ENCODE data around the gene SLC39A13.

DNA sequence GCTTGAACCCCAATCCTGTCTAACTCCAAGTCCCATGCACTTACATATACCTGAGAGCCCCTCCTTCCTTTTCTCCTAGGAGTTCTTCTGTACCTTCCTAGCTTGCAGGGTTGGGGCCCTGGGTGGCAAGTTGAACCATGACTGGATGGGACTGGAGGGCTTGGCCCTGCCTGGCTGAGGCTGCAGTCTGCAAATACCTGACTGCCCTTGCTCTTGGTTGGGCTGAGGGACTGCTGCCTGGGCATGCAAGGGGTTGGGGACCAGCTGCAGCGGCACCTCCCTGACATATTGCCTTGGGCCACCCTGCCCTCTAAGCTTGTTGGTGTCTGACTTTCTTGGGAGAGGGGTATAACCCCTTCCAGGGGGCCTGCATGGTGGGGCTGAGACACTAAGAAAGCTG is 9.8 kb upstream of the SLC39A13 start:
- TF ChIP-seq, protein P1, sequence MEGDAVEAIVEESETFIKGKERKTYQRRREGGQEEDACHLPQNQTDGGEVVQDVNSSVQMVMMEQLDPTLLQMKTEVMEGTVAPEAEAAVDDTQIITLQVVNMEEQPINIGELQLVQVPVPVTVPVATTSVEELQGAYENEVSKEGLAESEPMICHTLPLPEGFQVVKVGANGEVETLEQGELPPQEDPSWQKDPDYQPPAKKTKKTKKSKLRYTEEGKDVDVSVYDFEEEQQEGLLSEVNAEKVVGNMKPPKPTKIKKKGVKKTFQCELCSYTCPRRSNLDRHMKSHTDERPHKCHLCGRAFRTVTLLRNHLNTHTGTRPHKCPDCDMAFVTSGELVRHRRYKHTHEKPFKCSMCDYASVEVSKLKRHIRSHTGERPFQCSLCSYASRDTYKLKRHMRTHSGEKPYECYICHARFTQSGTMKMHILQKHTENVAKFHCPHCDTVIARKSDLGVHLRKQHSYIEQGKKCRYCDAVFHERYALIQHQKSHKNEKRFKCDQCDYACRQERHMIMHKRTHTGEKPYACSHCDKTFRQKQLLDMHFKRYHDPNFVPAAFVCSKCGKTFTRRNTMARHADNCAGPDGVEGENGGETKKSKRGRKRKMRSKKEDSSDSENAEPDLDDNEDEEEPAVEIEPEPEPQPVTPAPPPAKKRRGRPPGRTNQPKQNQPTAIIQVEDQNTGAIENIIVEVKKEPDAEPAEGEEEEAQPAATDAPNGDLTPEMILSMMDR (IDR thresholded peaks at IDR 0.05; ENCODE audit: insufficient read depth, low read length), result no peak
- TF ChIP-seq, protein P2, sequence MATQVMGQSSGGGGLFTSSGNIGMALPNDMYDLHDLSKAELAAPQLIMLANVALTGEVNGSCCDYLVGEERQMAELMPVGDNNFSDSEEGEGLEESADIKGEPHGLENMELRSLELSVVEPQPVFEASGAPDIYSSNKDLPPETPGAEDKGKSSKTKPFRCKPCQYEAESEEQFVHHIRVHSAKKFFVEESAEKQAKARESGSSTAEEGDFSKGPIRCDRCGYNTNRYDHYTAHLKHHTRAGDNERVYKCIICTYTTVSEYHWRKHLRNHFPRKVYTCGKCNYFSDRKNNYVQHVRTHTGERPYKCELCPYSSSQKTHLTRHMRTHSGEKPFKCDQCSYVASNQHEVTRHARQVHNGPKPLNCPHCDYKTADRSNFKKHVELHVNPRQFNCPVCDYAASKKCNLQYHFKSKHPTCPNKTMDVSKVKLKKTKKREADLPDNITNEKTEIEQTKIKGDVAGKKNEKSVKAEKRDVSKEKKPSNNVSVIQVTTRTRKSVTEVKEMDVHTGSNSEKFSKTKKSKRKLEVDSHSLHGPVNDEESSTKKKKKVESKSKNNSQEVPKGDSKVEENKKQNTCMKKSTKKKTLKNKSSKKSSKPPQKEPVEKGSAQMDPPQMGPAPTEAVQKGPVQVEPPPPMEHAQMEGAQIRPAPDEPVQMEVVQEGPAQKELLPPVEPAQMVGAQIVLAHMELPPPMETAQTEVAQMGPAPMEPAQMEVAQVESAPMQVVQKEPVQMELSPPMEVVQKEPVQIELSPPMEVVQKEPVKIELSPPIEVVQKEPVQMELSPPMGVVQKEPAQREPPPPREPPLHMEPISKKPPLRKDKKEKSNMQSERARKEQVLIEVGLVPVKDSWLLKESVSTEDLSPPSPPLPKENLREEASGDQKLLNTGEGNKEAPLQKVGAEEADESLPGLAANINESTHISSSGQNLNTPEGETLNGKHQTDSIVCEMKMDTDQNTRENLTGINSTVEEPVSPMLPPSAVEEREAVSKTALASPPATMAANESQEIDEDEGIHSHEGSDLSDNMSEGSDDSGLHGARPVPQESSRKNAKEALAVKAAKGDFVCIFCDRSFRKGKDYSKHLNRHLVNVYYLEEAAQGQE (IDR thresholded peaks at IDR 0.05; ENCODE audit: insufficient replicate concordance, low read depth), result no peak
- TF ChIP-seq GABPA (IDR thresholded peaks at IDR 0.05; ENCODE audit: low read depth), result no peak

All from HL-60 (cell line).